GM21526 (cell line): ENCODE data around the gene PLA2G2E.

Experiments used
- ATAC-seq: cut with Tn5 transposase; IDR thresholded peaks from one replicate; pipeline ENCODE4 v1.9.1; 2021; ENCODE audit warnings: moderate library complexity; ENCODE audit not compliant: unreplicated experiment, low FRiP score

The PLA2G2E gene, protein sequence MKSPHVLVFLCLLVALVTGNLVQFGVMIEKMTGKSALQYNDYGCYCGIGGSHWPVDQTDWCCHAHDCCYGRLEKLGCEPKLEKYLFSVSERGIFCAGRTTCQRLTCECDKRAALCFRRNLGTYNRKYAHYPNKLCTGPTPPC

GRCh38 chr1:19923137-19923952 is at the start of gene PLA2G2E:
Gene PLA2G2E, minus strand, starts transcription at chr1:19923617. Its CDS starts 58 bp downstream, at chr1:19923559.
- no peak for ATAC-seq

- no peak for ATAC-seq
Measured at GRCh38 chr1:19971664-19972063, 48.2 kb upstream of the PLA2G2E start.

GRCh38 chr1:19969898-19970660 is 46.7 kb upstream of the PLA2G2E start:
- no peak for ATAC-seq

DNA sequence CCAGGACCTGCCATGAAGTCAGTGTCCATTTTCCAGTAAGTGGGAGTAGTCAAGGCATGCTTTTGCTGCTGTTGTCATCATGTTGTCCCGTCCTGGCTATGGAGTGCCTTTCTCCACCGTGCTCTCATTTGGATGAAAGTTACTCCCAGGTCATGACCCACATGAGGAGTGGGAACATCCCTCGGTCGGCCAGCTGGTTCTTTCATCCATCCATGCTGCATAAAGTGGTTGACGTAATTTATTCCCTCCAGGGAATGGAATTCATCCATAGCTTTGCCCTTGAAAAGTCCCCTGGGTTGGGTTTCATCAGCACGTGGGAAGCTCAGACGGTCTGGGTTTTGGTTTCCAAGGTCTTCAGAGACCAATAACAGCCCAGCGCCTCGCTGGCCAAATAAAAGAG is 44.4 kb upstream of the PLA2G2E start:
- ATAC-seq = no peak

DNA sequence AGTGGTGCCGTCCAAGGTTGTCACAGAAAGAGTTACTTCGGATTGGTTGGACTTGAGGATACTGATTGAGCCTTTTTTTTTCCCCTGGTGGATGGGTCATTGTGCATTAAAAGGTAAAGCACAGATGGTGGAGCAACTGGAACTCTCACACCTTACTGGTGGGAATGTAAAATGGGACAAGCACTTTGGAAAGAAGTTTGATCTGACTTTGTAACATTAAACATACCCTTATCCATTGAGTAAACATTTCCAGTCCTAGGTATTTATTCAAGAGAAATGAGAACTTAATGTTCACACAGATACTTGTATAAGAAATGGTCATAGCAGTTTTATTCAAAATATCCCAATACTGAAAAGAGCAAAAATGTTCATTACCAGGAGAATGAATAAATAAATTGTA is 41.1 kb upstream of the PLA2G2E start:
- no peak for ATAC-seq

DNA sequence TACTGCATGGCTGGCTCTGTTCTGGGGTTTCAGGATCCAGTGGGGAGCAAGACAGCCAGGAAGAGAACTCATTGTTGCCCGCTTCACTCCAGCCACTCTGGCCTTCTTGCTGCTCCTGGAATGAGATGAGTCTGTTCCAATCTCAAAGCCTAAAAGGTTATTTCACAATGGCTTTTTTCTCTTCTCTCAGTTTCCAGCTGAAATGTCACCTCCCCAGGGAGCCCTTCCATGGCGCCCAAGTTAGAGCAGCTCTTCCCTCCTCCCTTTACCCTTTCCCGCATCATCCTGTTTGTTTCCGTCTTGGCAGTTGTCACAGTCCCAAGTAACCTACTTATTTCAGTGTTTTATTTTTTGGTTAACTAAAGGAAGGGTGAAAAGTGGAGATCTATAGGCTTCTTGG is 40.2 kb upstream of the PLA2G2E start:
- ATAC-seq = no peak

DNA sequence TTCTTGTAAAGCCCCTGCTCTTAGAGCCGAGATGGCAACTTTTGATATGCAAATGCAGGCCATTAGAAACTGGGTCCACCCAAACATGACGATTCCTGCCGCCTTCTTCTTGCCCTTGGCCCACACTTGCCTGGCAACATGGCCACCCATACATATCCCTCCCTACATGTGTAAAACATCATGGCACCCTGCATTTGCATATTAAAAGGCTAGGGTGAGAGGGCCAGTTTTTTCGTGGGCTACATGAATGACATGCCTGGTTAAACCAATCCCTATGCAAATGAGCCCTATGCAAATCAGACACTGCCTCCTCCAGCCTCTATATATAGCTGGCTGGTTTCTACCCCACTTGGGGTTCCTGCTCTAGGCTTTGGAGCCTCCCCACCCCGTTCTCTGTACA is 37.2 kb upstream of the PLA2G2E start:
- no peak for ATAC-seq

DNA sequence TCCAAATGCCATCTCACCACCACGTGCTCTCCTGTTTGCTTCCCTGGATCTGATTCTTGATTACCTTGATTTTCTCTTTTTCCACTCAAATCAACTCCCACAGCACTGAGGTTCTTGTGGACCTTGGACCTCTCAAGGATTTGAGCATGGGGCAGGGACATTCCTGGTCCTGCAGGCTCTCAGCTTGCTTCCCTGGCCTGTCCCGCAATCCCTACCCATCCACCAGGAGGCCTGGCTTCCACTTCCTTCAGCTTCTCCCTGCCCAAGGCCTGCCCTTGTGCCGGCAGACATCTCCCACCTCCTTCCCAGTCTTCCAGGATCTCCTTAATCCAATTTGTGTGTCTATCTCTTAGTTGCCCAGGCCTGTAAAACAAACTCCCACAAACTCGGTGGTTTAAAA is 34.4 kb upstream of the PLA2G2E start:
- ATAC-seq = no peak

- ATAC-seq = no peak
Measured at GRCh38 chr1:19955534-19956170, 32.2 kb upstream of the PLA2G2E start.

DNA sequence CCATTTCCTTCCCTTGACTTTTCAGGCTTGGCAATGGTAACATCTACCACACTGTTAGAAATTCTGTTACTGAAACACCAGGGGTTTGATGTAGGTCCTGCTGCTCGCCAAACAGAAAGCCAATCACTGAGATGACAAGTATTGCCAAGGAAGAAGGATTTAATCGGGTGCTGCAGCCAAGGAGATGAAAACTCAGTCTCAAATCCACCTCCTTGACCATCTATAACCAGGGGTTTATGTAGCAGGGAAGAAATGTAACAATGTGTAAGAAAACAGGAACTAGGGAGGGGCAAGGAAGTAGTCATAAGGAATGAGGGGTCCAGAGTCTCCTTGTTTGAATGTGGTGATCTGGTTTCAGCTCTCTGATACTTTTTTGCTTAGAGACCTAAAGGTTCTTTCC is 30.6 kb upstream of the PLA2G2E start:
- no peak for ATAC-seq

DNA sequence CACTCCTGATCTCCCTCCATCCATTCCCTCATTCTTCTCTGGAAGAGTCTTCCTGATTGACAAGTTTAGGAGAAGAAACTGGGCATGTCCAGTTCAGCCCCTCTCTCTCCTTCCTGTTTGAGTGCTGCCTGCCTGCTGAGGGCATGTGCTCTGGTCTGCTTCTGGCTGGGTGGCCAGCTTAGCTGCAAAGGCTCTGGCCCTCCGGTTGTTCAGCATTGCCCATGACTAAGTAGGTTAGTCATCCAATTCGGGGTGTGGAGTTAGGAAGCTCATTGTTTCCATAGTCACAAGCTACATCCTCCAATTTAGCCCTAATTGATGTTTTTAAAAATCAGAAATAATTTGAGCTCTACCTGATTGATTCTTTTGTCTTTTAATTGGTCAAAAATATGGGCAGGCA is 25.6 kb upstream of the PLA2G2E start:
- ATAC-seq = no peak

DNA sequence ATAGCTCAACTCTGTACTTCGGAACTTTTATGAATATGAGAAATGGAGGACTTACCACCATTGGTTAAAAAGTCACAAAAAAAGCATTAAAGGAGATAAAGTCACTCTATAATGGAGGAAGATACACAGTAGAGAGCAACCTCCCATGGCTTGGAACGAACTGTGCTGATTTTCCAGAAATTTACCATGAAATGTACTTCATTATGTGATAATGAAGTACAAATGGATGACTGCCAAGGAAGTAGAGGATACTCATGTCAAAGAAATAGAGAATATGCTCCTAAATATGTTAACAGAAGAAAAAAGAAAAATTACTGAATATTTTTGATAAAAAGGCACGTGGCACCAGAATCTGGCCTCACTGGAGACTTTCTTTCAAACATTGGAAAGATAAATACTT is 23.6 kb upstream of the PLA2G2E start:
- ATAC-seq = no peak

- ATAC-seq = no peak
Measured at GRCh38 chr1:19946331-19946751, 22.9 kb upstream of the PLA2G2E start.

DNA sequence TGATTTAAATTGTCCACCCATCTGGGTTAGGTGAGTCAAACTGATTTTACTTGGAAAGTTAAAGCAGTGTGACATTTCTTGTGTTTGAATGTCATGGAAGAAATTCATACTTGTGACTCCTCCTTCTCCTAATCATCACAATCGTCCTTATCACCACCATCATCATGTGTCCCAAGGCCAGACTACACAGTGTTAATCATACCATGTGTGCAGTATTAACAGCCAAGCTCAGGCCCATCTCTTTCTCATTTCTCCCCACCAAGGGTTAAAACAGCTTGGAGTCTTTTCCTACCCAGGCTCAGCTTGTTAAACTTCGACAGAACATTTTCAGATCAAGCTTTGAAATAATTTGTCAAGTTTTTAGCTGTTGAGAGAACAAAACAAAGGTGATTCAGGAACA is 22.5 kb upstream of the PLA2G2E start:
- no peak for ATAC-seq

DNA sequence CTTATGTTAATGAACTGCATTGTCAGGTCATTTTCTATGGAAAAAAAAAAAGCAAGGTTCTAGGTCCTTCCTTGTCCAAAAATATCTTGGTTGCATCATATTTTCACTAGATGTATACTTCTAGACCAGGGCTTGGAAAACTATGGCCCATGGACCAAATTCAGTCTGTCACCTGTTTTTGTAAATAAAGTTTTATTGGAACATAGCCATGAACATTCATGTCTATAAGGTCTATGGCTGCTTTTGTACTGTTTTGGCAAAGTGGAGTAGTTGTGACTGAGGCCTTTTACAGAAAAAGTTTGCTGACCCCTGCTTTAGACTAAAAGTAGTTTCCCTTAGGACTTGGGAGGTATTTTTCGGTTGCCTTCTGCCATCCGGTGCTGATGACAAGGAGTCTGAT is 19.2 kb upstream of the PLA2G2E start:
- no peak for ATAC-seq

DNA sequence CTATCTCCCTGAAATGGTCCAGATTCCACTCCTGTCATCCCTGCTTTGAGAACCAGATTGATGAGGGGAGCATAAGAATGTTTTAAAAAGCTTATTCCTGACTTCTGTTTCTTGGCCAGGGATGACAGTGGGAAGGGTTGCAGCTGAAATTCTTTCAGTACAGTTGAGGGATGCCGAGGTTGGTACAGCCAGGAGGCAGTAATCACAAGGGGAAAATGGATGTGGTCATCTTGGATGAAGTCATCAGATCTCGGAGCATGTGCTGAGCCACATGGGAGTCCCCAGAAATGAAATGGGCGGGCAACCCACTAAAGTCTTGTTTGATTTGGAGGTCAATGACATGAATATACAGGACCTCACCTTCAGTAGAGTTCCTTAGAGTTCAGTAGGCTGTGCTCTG is 18.7 kb upstream of the PLA2G2E start:
- ATAC-seq = no peak

- no peak for ATAC-seq
Measured at GRCh38 chr1:19941206-19941568, 17.8 kb upstream of the PLA2G2E start.

DNA sequence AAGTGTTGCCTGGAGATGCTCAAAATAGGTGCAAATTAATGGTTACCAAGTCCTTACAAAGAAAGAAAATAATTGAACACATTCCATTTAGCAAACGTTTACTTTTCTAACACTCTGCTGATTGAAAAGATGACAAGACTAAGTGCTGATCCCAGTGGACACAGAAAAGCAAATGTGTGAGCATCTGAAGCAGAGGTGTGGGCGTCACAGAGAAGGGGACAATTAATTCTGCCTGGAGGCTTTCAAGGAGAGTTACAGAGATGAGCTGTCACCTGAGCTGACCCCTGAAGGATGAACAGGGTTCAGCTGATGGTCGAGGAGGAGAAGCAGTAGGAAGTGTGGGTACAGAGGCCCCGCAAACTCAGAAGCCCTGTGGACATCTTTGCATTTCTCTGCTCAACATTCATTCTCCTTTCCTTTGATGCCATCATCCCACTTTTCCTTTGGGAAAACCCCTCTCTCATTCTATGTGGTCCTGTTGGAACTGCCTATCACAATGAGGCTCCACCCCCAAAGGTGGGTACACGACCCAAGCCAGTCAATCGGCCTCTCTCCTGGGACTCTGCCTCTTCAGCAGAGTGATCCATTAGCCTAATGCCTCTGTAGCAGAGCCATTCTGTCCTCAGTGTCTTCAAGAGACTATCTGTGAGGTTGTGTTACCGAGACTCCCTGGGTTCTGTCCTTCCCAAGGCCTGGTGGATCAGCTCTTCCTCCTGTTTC is 17.2 kb upstream of the PLA2G2E start:
- no peak for ATAC-seq

DNA sequence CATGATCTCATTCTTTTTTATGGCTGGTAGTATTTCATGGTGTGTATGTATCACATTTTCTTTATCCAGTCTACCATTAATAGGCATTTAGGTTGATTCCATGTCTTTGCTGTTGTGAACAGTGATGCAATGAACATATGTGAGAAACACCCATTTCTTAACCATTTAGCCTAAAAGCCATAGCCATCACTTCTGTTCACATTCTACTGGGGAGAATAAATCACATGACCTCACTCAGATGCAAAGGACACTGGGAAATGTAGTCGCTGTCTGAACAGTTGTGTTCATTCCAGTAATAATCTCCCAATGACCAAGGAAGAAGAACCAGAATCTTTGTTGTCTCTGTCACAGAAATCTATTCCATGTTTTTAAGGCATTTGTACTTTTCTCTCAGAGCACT is 15.1 kb upstream of the PLA2G2E start:
- ATAC-seq = no peak

- ATAC-seq = no peak
Measured at GRCh38 chr1:19936061-19936750, 12.8 kb upstream of the PLA2G2E start.
